K562 (cell line): ENCODE data around the gene PLXNA3. TPM values are rescaled to one million over a fixed set of nuclear protein-coding genes. Genes with fewer than 3 reads are reported as not detected.

Experiments
- ARHGAP35 ChIP-seq: fragments of 450-650 bp; IDR thresholded peaks from 2 replicates; pipeline ENCODE4 v1.6.1; 2018; ENCODE audit not compliant: partially characterized antibody
- ELF1 ChIP-seq: fragments of 200-800 bp; sonication (Bioruptor generic); IDR thresholded peaks from 2 replicates; pipeline ENCODE4 v1.6.1; 2016; ENCODE audit warnings: missing genetic modification characterization, missing compliant biosample characterization
- HNRNPH1 ChIP-seq: fragments of 200-400 bp; formaldehyde crosslinking; optimal IDR thresholded peaks from 2 replicates; pipeline ENCODE3; 2017; ENCODE audit warnings: low read depth, mild to moderate bottlenecking, low read length, moderate library complexity
- NBN ChIP-seq: fragments of 450-650 bp; IDR thresholded peaks from 2 replicates; pipeline ENCODE4 v1.6.1; 2016; ENCODE audit warnings: low read depth, mild to moderate bottlenecking
- NFE2L1 ChIP-seq: fragments of 450-650 bp; IDR thresholded peaks from 2 replicates; pipeline ENCODE4 v1.6.1; 2016; ENCODE audit warnings: missing genetic modification characterization, low read depth, mild to moderate bottlenecking, missing compliant biosample characterization, moderate library complexity, borderline replicate concordance
- SAP30 ChIP-seq: fragments of 200-600 bp; sonication (generic); IDR thresholded peaks from 2 replicates; pipeline ENCODE4 v1.6.1; 2012; ENCODE audit warnings: borderline replicate concordance, low read depth, mild to moderate bottlenecking, moderate library complexity, low read length, control low read depth, inconsistent platforms; ENCODE audit not compliant: insufficient read depth, poor library complexity, severe bottlenecking
- TEAD2 ChIP-seq: fragments of 450-650 bp; IDR thresholded peaks from 2 replicates; pipeline ENCODE4 v1.6.1; 2016; ENCODE audit warnings: missing genetic modification characterization, control low read depth, missing compliant biosample characterization
- ZC3H4 ChIP-seq: sonication (generic); formaldehyde crosslinking; IDR thresholded peaks from 2 replicates; pipeline ENCODE4 v1.9.0; 2021; ENCODE audit warnings: missing genetic modification reagents, borderline replicate concordance
- ZKSCAN1 ChIP-seq: fragments of 150-350 bp; IDR thresholded peaks from 2 replicates; pipeline ENCODE4 v1.6.1; 2016; ENCODE audit warnings: low read depth, low read length
- ZNF197 ChIP-seq: fragments of 200-800 bp; sonication (Bioruptor generic); IDR thresholded peaks from 2 replicates; pipeline ENCODE4 v1.6.1; 2016; ENCODE audit warnings: low read depth, missing genetic modification characterization, missing compliant biosample characterization
- ZNF584 ChIP-seq: fragments of 200-800 bp; sonication (Bioruptor generic); IDR thresholded peaks from 2 replicates; pipeline ENCODE4 v1.6.1; 2016; ENCODE audit warnings: low read depth, mild to moderate bottlenecking, missing genetic modification characterization, missing compliant biosample characterization
- ZNF589 ChIP-seq: fragments of 200-800 bp; sonication (Bioruptor generic); IDR thresholded peaks from 2 replicates; pipeline ENCODE4 v1.6.1; 2016; ENCODE audit warnings: low read depth, missing genetic modification characterization, missing compliant biosample characterization
- ZNF699 ChIP-seq: fragments of 250-450 bp; sonication (Bioruptor Pico); IDR thresholded peaks from 2 replicates; pipeline ENCODE4 v1.8.0; 2021; ENCODE audit warnings: mild to moderate bottlenecking, moderate library complexity; ENCODE audit not compliant: insufficient replicate concordance
- polyA plus RNA-seq, 8 experiments: library from polyadenylated mRNA; depleted of rRNA in 4 of 8; stranded (reverse) in 5 of 8; unstranded in 3 of 8; fragments of >200 nt; fragmentation: Nextera tagmentation in 2 of 8; fragmentation: Illumina TruSeq in 1 of 8; extraction: Ambion mirVana in 2 of 8; extraction: Trizol in 1 of 8; gene quantifications; 2 replicates each; pipeline versions ENCODE4 v1.2.1 to v1.2.3, GENCODE V29; 2011 to 2014; ENCODE audit warnings: inconsistent platforms in 1 of 8, missing spikeins in 1 of 8
- total RNA-seq, 7 experiments: library from RNA; depleted of rRNA in 6 of 7; stranded (reverse); fragments of >200 nt in 6 of 7; fragmentation: Illumina TruSeq in 2 of 7; extraction: Trizol in 2 of 7; gene quantifications; 2 replicates each; pipeline versions ENCODE4 v1.2.1 to v1.2.3, GENCODE V29; 2011 to 2021; ENCODE audit warnings: low replicate concordance in 1 of 7
- TF ChIP-seq, protein P1 (sequence below): IDR thresholded peaks from 3 replicates; pipeline ENCODE4 v1.6.1; 2011; ENCODE audit warnings: borderline replicate concordance, mild to moderate bottlenecking; ENCODE audit not compliant: insufficient read length, insufficient read depth
- TF ChIP-seq, protein P2 (sequence below), 2 experiments: fragments of 450-650 bp; IDR thresholded peaks; 2 replicates each; pipeline ENCODE4 v1.6.1; 2018; ENCODE audit warnings: mild to moderate bottlenecking in 2 of 2, low read depth in 1 of 2; ENCODE audit not compliant: partially characterized antibody in 2 of 2
- TF ChIP-seq, protein P3 (sequence below): IDR thresholded peaks from 2 replicates; pipeline ENCODE4 v1.6.1; 2012; ENCODE audit warnings: low read depth, low read length, improper control_type of control experiment, borderline replicate concordance
- TF ChIP-seq, protein P4 (sequence below), 3 experiments: fragments of 200-800 bp in 1 of 3; sonication (Bioruptor generic) in 1 of 3; sonication (generic) in 1 of 3; formaldehyde crosslinking in 1 of 3; IDR thresholded peaks; 2 replicates each; pipeline versions ENCODE4 v1.6.1 to v1.8.0; 2016 to 2022; ENCODE audit warnings: mild to moderate bottlenecking in 2 of 3, missing compliant biosample characterization in 2 of 3, missing genetic modification characterization in 2 of 3, missing genetic modification reagents in 1 of 3
- TF ChIP-seq, protein P5 (sequence below): fragments of 450-650 bp; conservative IDR thresholded peaks from 2 replicates; pipeline ENCODE4 v1.6.1; 2016; ENCODE audit warnings: missing genetic modification characterization, low read depth, mild to moderate bottlenecking, missing compliant biosample characterization, moderate library complexity

The PLXNA3 gene
- total and polyA plus RNA-seq, 9 of the 15 experiments (the other 6 are each of a cell fraction or from before 2014, with no cell fraction given), result 0.32 to 47.8 (median 7.5) TPM

DNA sequence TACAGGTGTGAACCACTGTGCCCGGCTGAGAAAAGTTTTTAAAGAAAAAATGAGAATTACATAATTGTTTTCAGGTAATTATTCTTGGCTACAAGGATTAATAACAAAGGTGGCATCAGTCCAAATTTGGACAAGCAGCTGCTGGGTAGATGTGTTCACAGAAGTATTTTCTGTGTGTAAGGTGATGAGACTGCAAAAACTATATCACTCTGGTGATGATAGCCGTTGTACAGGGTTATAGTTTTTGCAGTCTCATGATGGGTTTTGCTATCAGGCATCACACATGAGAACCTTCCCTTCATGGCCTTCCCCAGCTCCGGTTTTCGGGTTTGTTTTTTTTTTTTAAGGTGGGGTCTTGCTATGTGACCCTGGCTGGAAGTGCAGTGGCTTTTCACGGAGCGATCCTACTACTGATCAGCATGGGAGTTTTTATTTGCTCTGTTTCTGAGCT, 37.4 kb downstream of the PLXNA3 start (continued):
- no peak for TF ChIP-seq ZNF589 (CRISPR knock-in tag)
- TF ChIP-seq NBN, result peak; percentile 53
- no peak for TF ChIP-seq ZC3H4 (CRISPR knock-in tag)
- TF ChIP-seq ZNF699 (CRISPR knock-in tag), result no peak
- no peak for TF ChIP-seq ARHGAP35
- TF ChIP-seq, protein P1, sequence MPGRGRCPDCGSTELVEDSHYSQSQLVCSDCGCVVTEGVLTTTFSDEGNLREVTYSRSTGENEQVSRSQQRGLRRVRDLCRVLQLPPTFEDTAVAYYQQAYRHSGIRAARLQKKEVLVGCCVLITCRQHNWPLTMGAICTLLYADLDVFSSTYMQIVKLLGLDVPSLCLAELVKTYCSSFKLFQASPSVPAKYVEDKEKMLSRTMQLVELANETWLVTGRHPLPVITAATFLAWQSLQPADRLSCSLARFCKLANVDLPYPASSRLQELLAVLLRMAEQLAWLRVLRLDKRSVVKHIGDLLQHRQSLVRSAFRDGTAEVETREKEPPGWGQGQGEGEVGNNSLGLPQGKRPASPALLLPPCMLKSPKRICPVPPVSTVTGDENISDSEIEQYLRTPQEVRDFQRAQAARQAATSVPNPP, result no peak
- TF ChIP-seq HNRNPH1, result no peak
- TF ChIP-seq, protein P2, sequence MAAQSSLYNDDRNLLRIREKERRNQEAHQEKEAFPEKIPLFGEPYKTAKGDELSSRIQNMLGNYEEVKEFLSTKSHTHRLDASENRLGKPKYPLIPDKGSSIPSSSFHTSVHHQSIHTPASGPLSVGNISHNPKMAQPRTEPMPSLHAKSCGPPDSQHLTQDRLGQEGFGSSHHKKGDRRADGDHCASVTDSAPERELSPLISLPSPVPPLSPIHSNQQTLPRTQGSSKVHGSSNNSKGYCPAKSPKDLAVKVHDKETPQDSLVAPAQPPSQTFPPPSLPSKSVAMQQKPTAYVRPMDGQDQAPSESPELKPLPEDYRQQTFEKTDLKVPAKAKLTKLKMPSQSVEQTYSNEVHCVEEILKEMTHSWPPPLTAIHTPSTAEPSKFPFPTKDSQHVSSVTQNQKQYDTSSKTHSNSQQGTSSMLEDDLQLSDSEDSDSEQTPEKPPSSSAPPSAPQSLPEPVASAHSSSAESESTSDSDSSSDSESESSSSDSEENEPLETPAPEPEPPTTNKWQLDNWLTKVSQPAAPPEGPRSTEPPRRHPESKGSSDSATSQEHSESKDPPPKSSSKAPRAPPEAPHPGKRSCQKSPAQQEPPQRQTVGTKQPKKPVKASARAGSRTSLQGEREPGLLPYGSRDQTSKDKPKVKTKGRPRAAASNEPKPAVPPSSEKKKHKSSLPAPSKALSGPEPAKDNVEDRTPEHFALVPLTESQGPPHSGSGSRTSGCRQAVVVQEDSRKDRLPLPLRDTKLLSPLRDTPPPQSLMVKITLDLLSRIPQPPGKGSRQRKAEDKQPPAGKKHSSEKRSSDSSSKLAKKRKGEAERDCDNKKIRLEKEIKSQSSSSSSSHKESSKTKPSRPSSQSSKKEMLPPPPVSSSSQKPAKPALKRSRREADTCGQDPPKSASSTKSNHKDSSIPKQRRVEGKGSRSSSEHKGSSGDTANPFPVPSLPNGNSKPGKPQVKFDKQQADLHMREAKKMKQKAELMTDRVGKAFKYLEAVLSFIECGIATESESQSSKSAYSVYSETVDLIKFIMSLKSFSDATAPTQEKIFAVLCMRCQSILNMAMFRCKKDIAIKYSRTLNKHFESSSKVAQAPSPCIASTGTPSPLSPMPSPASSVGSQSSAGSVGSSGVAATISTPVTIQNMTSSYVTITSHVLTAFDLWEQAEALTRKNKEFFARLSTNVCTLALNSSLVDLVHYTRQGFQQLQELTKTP (IDR thresholded peaks at IDR 0.05; ENCODE audit: low read depth in 1 of 2, partially characterized antibody in 2 of 2), result no peak
- TF ChIP-seq, protein P3, sequence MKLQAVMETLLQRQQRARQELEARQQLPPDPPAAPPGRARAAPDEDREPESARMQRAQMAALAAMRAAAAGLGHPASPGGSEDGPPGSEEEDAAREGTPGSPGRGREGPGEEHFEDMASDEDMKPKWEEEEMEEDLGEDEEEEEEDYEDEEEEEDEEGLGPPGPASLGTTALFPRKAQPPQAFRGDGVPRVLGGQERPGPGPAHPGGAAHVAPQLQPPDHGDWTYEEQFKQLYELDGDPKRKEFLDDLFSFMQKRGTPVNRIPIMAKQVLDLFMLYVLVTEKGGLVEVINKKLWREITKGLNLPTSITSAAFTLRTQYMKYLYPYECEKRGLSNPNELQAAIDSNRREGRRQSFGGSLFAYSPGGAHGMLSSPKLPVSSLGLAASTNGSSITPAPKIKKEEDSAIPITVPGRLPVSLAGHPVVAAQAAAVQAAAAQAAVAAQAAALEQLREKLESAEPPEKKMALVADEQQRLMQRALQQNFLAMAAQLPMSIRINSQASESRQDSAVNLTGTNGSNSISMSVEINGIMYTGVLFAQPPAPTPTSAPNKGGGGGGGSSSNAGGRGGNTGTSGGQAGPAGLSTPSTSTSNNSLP, result no peak
- TF ChIP-seq, protein P4, sequence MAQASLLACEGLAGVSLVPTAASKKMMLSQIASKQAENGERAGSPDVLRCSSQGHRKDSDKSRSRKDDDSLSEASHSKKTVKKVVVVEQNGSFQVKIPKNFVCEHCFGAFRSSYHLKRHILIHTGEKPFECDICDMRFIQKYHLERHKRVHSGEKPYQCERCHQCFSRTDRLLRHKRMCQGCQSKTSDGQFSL (CRISPR knock-in tag; IDR thresholded peaks at IDR 0.05), result no peak
- TF ChIP-seq, protein P4 (tag; IDR thresholded peaks at IDR 0.05), result no peak
- no peak for TF ChIP-seq ZKSCAN1
- TF ChIP-seq NFE2L1 (tag), result peak; percentile 50; the same call in 1 of the 2 replicates
- TF ChIP-seq TEAD2 (tag), result no peak
- no peak for TF ChIP-seq SAP30
- TF ChIP-seq, protein P5, sequence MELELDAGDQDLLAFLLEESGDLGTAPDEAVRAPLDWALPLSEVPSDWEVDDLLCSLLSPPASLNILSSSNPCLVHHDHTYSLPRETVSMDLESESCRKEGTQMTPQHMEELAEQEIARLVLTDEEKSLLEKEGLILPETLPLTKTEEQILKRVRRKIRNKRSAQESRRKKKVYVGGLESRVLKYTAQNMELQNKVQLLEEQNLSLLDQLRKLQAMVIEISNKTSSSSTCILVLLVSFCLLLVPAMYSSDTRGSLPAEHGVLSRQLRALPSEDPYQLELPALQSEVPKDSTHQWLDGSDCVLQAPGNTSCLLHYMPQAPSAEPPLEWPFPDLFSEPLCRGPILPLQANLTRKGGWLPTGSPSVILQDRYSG (tag), result no peak
- no peak for TF ChIP-seq ZNF584 (CRISPR knock-in tag)
- TF ChIP-seq ELF1 (tag), result no peak
- no peak for TF ChIP-seq ZNF197
